ENCODE results near the gene RAD51B.

- TF ChIP-seq ZBTB7A (tag by site-specific recombination; IDR thresholded peaks at IDR 0.05; ENCODE audit: low read depth) (no peak), KLF9 (tag by site-specific recombination; IDR thresholded peaks at IDR 0.05; ENCODE audit: low read depth) (no peak), ZNF501 (tag by site-specific recombination; IDR thresholded peaks at IDR 0.05) (no peak), CTCF (tag by site-specific recombination; IDR thresholded peaks at IDR 0.05) (no peak), HOXA7 (CRISPR knock-in tag; IDR thresholded peaks at IDR 0.05; ENCODE audit: borderline replicate concordance) (no peak), ZNF645 (tag by site-specific recombination; IDR thresholded peaks at IDR 0.05) (no peak), ZNF571 (tag by site-specific recombination; IDR thresholded peaks at IDR 0.05) (no peak), ZNF707 (tag by site-specific recombination; IDR thresholded peaks at IDR 0.05) (no peak), ZBTB21 (tag by site-specific recombination; IDR thresholded peaks at IDR 0.05) (no peak)
Measured at GRCh38 chr14:68264260-68264569, 444.6 kb downstream of the RAD51B start.

Measured in HEK293 (cell line).